Effector memory CD8-positive, alpha-beta T cell (primary cell): ENCODE results near the gene SLC15A5.

Experiments
- ATAC-seq: fragments of 150-1000 bp; cut with Tn5 transposase; replicated peaks from 2 replicates; pipeline ENCODE4 v1.10.0; 2021; ENCODE audit warnings: mild to moderate bottlenecking, moderate library complexity
- DNase-seq, 3 experiments: peaks; one replicate each; pipeline ENCODE4 v3.0.0; 2021
- H3K27ac Mint-ChIP-seq, 2 donors: one replicate each; pipeline ENCODE4 v1.8.0; 2022; ENCODE audit warnings: mild to moderate bottlenecking in 2 of 2, mixed read lengths in 2 of 2, moderate library complexity in 2 of 2
- H3K27me3 Mint-ChIP-seq, 2 donors: one replicate each; pipeline ENCODE4 v1.8.0; 2022; ENCODE audit warnings: mixed read lengths in 2 of 2
- H3K36me3 Mint-ChIP-seq: one replicate; pipeline ENCODE4 v1.8.0; 2022; ENCODE audit warnings: mild to moderate bottlenecking, moderate library complexity, mixed read lengths; ENCODE audit not compliant: insufficient read depth
- H3K4me1 Mint-ChIP-seq, 2 donors: one replicate each; pipeline ENCODE4 v1.8.0; 2022; ENCODE audit warnings: low read depth in 2 of 2, mixed read lengths in 2 of 2
- H3K4me3 Mint-ChIP-seq, 2 donors: one replicate each; pipeline ENCODE4 v1.8.0; 2022; ENCODE audit warnings: mild to moderate bottlenecking in 2 of 2, mixed read lengths in 2 of 2, moderate library complexity in 2 of 2
- H3K9me3 Mint-ChIP-seq, 2 donors: one replicate each; pipeline ENCODE4 v1.8.0; 2022; ENCODE audit warnings: mixed read lengths in 2 of 2

The SLC15A5 gene

GRCh38 chr12:16243487-16244412 lies 33.7 kb downstream of the SLC15A5 start:
- ATAC-seq (no peak), DNase-seq (no peak)
- H3K36me3 Mint-ChIP-seq = no peaks in the 10 kb centered on the region
- H3K4me3 Mint-ChIP-seq = no peak overlapping the region
- peaks cover 3 to 10% of the 10 kb centered on the region in 2 donors for H3K9me3 Mint-ChIP-seq
- H3K27me3 Mint-ChIP-seq = no peaks in the 10 kb centered on the region
- no peaks in the 10 kb centered on the region for H3K4me1 Mint-ChIP-seq
- no peak overlapping the region for H3K27ac Mint-ChIP-seq

DNA sequence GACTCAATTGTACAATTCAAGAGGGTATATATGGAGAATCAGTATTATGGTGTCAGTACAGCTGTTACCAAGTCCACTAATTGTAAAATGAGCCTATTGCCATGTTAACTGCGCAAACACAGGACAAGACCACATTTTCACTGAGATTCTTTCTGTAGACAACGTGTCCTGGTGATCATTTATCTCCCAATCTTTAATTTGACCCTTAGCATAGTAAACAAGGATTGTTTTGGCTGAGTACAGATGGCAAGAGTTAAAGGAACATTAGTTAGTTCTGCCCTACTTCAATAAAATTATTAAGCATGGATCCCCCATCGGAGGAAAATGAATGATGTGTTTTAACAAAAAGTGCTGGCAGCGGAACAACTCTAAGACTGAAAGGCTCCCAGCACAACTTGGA lies 36.1 kb downstream of the SLC15A5 start:
- Mint-ChIP-seq H3K27ac (no peak overlapping the region), H3K4me1 (no peaks in the 10 kb centered on the region), H3K36me3 (no peaks in the 10 kb centered on the region), H3K27me3 (no peaks in the 10 kb centered on the region), H3K4me3 (no peak overlapping the region), H3K9me3 (peaks cover 0 to 2% of the 10 kb centered on the region in 2 donors)
- no peak for ATAC-seq
- no peak for DNase-seq

DNA sequence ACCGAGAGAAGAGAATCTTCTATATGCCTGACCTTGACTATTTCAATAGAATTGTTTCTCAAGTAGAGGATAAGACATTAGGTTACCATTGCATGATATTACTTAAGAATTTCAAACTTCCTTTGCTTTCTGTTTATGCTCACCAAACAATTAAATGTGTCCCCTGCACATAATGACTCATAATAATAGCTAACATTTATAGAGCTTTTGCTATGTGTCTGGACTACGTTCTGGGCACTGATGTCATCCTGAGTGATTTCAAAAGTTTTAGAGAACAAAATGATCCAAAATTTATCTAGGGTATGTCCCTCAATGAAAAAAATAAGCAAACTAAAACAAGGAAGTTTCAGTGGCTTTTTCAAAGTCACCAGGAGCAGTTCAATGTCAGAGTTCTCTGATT lies 38.8 kb downstream of the SLC15A5 start:
- Mint-ChIP-seq H3K27me3 (no peaks in the 10 kb centered on the region), H3K27ac (no peak overlapping the region), H3K9me3 (no peaks in the 10 kb centered on the region), H3K36me3 (no peaks in the 10 kb centered on the region), H3K4me3 (no peak overlapping the region), H3K4me1 (no peaks in the 10 kb centered on the region)
- no peak for DNase-seq
- no peak for ATAC-seq

- H3K4me1 Mint-ChIP-seq = no peaks in the 10 kb centered on the region
- H3K9me3 Mint-ChIP-seq = peaks cover 2 to 12% of the 10 kb centered on the region in 2 donors
- H3K27ac Mint-ChIP-seq = no peak overlapping the region
- H3K4me3 Mint-ChIP-seq = no peak overlapping the region
- no peaks in the 10 kb centered on the region for H3K36me3 Mint-ChIP-seq
- DNase-seq = no peak
- ATAC-seq = no peak
- no peaks in the 10 kb centered on the region for H3K27me3 Mint-ChIP-seq
These were observed 47.8 kb downstream of the SLC15A5 start for GRCh38 chr12:16229676-16230075.

DNA sequence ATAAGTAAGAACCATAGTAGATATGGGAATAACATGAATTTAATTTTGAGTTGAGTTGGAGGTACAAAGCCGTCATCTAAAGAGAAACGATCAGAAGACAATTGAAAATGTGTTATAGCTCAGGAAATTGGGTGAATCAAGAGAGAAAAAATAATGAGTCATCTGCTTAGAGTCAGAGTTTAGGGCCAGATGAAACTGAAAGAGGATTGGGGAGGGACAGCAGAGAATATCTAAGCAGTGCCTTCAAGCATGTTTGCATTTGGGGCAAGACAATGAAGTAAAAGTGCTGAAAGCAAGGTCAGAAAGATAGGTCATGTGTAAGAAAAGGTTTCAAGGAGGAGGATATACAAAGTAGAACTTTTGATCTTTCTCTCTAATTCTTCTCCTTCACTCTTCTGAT lies 49.4 kb downstream of the SLC15A5 start:
- no peak for ATAC-seq
- DNase-seq = no peak
- Mint-ChIP-seq H3K4me1 (no peaks in the 10 kb centered on the region), H3K4me3 (no peak overlapping the region), H3K27me3 (no peaks in the 10 kb centered on the region), H3K9me3 (peaks cover 2 to 12% of the 10 kb centered on the region in 2 donors), H3K27ac (no peak overlapping the region), H3K36me3 (no peaks in the 10 kb centered on the region)

DNA sequence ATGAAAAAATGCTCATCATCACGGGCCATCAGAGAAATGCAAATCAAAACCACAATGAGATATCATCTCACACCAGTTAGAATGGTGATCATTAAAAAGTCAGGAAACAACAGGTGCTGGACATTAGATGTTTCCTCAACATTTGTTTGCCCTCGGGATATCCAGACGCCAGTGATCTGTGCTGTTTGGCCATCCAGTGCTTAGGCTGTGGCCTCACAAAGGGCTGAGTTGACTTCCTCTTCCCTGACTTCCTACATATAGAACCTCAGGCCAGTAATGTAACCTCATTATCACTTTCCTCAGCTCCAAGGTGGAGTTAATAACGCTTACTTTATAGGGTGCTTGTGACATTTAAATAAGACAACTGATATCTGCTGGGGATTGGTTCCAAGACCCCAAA lies 51.8 kb downstream of the SLC15A5 start:
- DNase-seq (no peak), ATAC-seq (no peak)
- Mint-ChIP-seq H3K27me3 (no peaks in the 10 kb centered on the region), H3K4me1 (no peaks in the 10 kb centered on the region), H3K36me3 (no peaks in the 10 kb centered on the region), H3K9me3 (peaks cover 0 to 7% of the 10 kb centered on the region in 2 donors), H3K27ac (no peak overlapping the region), H3K4me3 (no peak overlapping the region)

- no peak overlapping the region for H3K27ac Mint-ChIP-seq
- H3K27me3 Mint-ChIP-seq = no peaks in the 10 kb centered on the region
- H3K36me3 Mint-ChIP-seq = no peaks in the 10 kb centered on the region
- DNase-seq (no peak), ATAC-seq (no peak)
- no peaks in the 10 kb centered on the region for H3K4me1 Mint-ChIP-seq
- H3K4me3 Mint-ChIP-seq = no peak overlapping the region
- peaks cover 0 to 11% of the 10 kb centered on the region in 2 donors for H3K9me3 Mint-ChIP-seq
These were observed 53.3 kb downstream of the SLC15A5 start for GRCh38 chr12:16224196-16224595.

GRCh38 chr12:16221776-16222175 lies 55.7 kb downstream of the SLC15A5 start:
- Mint-ChIP-seq H3K36me3 (no peaks in the 10 kb centered on the region), H3K4me3 (no peak overlapping the region)

DNA sequence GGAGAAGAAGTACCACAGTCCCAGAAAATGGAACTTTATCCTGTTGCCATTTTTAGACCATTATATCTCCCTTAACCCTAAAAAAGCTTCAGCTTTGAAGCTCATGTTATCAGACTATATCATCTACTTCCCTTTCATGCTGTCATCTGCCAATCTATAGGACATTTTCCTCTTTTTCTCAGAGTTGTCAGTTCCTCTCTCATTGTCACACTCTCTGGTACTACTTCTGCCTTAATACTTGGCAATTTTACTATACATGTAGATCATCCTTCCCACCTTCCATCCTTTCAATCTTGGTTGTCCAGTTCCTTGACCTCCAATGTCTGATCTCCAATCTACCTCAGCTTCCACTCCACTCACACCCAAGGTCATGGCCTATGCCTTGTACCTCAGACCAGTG lies 57.4 kb downstream of the SLC15A5 start:
- Mint-ChIP-seq H3K9me3 (peaks cover 0 to 13% of the 10 kb centered on the region in 2 donors), H3K27ac (no peak overlapping the region), H3K4me1 (no peaks in the 10 kb centered on the region), H3K36me3 (no peaks in the 10 kb centered on the region), H3K4me3 (no peak overlapping the region), H3K27me3 (no peaks in the 10 kb centered on the region)
- DNase-seq (no peak), ATAC-seq (no peak)

More at GRCh38 chr12:16221776-16222175, 55.7 kb downstream of the SLC15A5 start:
- H3K27me3 Mint-ChIP-seq = no peaks in the 10 kb centered on the region
- H3K4me1 Mint-ChIP-seq = no peaks in the 10 kb centered on the region
- ATAC-seq = no peak
- no peak for DNase-seq
- H3K27ac Mint-ChIP-seq = no peak overlapping the region
- H3K9me3 Mint-ChIP-seq = peaks cover 0 to 15% of the 10 kb centered on the region in 2 donors

- no peak overlapping the region for H3K27ac Mint-ChIP-seq
- H3K27me3 Mint-ChIP-seq = no peaks in the 10 kb centered on the region
- H3K36me3 Mint-ChIP-seq = no peaks in the 10 kb centered on the region
- ATAC-seq = no peak
- no peak overlapping the region for H3K4me3 Mint-ChIP-seq
- DNase-seq = no peak
- peaks cover 0 to 13% of the 10 kb centered on the region in 2 donors for H3K9me3 Mint-ChIP-seq
- H3K4me1 Mint-ChIP-seq = no peaks in the 10 kb centered on the region
These were observed 58.3 kb downstream of the SLC15A5 start for GRCh38 chr12:16218934-16219751.

DNA sequence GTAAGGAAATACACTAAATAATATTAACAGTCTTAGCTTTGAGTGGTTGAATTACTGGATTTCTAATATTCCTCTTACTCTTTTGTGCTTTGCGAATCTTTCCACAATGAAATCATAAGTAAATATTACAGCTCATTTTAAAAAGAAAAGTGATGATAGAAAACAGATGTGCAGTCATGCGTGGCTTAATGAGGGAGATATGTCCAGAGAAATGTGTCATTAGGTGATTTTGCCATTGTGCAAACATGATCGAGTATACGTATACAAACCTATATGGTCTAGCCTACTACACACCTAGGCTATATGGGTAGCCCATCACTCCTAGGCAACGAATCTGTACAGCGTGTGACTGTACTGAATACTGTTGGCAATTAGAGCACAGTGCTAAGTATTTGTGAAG lies 59.3 kb downstream of the SLC15A5 start:
- Mint-ChIP-seq H3K9me3 (peaks cover 0 to 13% of the 10 kb centered on the region in 2 donors), H3K4me3 (no peak overlapping the region), H3K27ac (no peak overlapping the region), H3K27me3 (no peaks in the 10 kb centered on the region), H3K36me3 (no peaks in the 10 kb centered on the region), H3K4me1 (no peaks in the 10 kb centered on the region)
- DNase-seq (no peak), ATAC-seq (no peak)

- H3K27ac Mint-ChIP-seq = no peak overlapping the region
- no peaks in the 10 kb centered on the region for H3K4me1 Mint-ChIP-seq
- no peak overlapping the region for H3K4me3 Mint-ChIP-seq
- H3K36me3 Mint-ChIP-seq = no peaks in the 10 kb centered on the region
- ATAC-seq (no peak), DNase-seq (no peak)
- no peaks in the 10 kb centered on the region for H3K9me3 Mint-ChIP-seq
- H3K27me3 Mint-ChIP-seq = no peaks in the 10 kb centered on the region
These were observed 65.8 kb downstream of the SLC15A5 start for GRCh38 chr12:16211731-16212130.

GRCh38 chr12:16198884-16199283 lies 78.6 kb downstream of the SLC15A5 start:
- H3K36me3 Mint-ChIP-seq = peaks cover 3% of the 10 kb centered on the region

GRCh38 chr12:16197600-16197999 lies 79.9 kb downstream of the SLC15A5 start:
- H3K27me3 Mint-ChIP-seq = no peaks in the 10 kb centered on the region

More at GRCh38 chr12:16198884-16199283, 78.6 kb downstream of the SLC15A5 start:
- Mint-ChIP-seq H3K27ac (no peak overlapping the region), H3K27me3 (no peaks in the 10 kb centered on the region), H3K9me3 (peaks cover 0 to 9% of the 10 kb centered on the region in 2 donors), H3K4me3 (no peak overlapping the region), H3K4me1 (no peaks in the 10 kb centered on the region)
- ATAC-seq (no peak), DNase-seq (no peak)

More at GRCh38 chr12:16197600-16197999, 79.9 kb downstream of the SLC15A5 start:
- Mint-ChIP-seq H3K4me1 (no peaks in the 10 kb centered on the region), H3K9me3 (peaks cover 9 to 11% of the 10 kb centered on the region in 2 donors), H3K36me3 (peaks cover 3% of the 10 kb centered on the region), H3K4me3 (no peak overlapping the region), H3K27ac (no peak overlapping the region)
- no peak for DNase-seq
- ATAC-seq = no peak
